GM18870 (cell line): Measurements from ENCODE around the gene ARMS2.

Source experiments
- ATAC-seq: cut with Tn5 transposase; IDR thresholded peaks from one replicate; pipeline ENCODE4 v1.9.1; 2021; ENCODE audit warnings: moderate library complexity; ENCODE audit not compliant: unreplicated experiment

ARMS2 gene

DNA sequence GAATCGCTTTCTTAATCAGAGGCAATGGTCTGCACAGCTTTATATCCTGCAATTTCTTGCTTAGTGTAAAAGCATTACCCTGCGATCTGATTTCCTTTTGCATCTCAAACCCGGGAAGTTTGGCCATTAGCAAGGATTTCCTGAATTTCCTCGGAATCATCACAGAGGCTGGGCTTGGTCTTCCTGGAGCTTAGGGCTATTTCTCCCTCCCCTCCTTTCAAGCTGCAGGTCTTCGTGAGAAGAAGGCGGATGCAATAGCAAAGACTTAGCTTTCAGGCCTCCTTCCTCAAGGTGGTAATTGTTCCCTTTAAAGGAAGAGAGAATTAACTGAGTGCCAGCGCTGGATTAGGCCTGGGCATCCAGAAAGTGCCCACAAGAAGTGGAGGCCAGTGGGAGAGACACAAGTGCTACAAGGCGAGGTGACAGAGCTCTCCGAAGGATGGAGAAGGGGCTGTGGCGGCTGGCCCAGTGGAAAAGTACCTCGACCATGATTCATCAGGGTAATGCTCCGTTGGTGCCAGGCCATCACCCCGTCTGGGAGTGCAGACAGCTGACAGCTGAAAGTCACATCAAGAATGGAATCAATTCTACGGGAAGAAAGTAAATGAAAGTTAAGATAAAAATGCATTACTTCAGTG lies 4.0 kb upstream of the ARMS2 start:
- ATAC-seq, result no peak

DNA sequence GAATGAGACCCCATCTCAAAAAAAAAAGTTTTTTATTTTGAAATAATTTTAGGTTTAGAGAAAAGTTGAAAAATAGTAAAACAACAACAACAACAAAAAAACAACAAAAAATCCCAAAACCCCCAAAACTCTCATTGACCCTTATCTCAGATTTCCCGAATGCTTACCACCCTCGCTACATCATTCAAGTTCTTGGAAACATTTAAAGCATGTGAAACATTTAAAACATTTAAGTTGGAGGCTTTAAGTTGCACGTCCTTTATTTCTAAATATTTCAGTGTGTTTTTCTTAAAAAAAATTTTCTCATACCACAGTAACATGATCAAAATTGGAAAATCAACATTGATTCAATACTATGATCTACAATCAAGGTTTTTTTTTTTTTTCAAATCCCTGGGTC lies 382 bp upstream of the ARMS2 start:
- no peak for ATAC-seq

DNA sequence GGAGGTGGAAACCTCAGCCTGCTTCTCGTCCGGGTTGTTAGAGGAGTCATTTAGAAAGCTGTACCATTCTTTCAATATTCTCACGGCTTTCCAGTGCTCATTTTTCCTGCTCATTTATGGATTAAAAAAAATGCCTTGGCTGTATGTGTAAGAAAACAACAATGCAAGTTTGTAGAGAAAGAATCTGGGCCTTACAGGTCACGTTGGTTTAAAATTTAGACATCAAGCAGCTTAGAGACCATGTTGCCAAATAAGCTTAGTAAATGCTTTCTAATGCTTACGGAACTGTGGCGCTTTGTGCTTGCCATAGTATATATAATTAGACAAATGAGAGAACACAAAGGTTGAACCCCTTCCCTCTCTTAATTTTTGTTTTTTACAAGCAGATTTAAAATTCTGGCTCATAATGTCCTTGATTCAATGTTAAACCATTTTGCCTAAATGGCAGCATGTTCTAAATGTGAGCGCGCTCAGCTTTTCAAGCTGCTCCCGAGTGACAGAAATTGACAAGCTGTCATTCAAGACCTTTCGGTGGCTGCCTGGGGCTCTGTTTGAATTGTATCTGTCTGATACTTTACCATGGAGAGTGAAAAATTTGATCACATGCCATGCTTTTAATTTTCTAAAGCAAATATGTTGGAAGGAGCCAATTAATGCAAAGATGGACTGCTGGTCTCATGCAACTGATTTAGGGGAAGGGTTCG lies 1.1 kb downstream of the ARMS2 start:
- no peak for ATAC-seq

DNA sequence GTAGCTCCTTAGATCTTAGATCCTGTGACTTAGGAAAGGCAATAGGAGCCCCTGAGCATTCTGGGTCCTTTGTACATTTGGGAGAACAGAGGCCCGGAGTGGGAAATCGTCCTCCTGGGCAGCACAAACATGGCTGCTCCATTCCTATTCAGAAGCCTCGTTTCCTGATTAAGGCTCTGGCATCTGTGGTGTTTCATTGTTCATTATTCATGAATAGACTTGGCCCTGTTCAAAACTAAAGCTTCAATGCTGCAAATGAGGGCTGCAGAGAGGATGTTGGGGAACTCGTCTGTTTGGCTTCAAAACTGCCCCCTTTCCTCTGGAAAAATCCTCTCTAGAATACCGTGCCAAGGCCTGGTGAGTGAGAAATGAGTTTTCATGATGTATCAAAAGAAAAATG lies 3.5 kb downstream of the ARMS2 start:
- no peak for ATAC-seq

DNA sequence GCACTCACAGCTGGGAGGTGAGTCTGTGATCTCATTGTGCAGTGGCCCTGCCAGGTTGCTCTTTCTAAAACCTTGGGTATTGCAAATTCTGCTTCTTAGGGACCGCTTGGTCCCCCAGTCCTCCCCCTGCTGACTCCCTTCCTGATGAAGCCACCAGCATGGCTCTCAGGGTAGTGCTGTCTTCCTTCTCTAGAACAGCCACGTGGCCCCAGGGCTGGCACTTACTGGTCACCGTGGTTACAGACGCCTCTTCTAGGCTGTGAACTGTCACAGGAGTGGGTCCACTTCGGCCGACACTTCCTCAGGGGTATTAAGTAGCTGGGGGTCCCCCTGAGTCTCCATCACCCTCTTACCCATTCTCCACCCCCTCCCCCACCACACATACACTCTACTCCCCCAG lies 4.2 kb downstream of the ARMS2 start:
- no peak for ATAC-seq

DNA sequence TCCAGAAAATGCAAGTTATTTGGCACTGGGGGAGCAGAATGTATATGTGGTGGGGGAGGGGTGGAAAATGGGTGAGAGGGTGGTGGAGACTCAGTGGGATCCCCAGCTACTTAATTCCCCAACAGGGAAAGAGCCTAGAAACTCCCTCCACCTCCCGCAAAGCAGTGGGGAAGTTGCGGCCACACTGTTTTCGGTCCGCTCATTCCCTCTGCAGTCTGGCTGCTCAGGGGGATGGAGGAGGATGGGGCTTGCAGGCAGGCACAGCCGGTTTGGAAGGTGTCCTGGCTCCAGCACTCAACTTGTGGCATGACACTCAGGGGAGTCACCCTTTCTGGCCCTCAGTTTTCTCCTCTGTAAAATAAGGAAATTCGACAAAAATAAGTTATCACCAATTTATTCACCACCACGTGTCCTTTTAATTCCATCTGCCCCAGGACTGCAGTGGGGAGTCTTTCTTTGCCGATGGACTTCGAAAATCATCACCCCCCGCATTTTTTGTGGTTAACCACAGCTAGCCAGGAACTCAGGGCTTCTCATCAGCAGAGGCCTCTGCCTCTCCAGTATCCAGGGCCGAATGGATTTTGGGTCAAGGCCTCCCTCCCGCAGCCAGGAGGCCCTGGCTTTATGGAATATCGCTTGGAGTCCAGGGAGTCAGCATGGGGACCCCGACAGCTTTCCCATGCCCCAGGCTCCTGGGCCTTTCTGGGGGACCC lies 5.3 kb downstream of the ARMS2 start:
- ATAC-seq, result no peak

DNA sequence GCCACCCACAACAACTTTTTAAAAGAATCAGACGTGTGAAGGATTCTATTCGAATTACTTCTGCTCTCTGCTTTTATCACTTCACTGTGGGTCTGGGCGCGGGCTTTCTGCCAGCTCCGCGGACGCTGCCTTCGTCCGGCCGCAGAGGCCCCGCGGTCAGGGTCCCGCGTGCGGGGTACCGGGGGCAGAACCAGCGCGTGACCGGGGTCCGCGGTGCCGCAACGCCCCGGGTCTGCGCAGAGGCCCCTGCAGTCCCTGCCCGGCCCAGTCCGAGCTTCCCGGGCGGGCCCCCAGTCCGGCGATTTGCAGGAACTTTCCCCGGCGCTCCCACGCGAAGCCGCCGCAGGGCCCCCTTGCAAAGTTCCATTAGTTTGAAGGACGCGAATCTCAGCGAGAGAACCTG lies 6.4 kb downstream of the ARMS2 start:
- ATAC-seq, result no peak

DNA sequence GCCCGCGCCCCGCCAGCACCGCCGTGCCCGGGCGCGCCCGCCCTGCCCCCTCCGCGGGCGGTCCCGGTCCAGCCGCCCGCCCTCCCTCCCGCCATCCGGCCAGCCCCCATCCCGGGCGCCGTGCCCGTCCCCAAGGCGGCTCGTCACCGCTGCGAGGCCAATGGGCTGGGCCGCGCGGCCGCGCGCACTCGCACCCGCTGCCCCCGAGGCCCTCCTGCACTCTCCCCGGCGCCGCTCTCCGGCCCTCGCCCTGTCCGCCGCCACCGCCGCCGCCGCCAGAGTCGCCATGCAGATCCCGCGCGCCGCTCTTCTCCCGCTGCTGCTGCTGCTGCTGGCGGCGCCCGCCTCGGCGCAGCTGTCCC lies 6.9 kb downstream of the ARMS2 start, which contains the start of gene HTRA1:
TSS of gene HTRA1 (plus strand) at position 187 of the 362 bp plus-strand sequence. CDS start at position 287, 100 bp downstream.
- no peak for ATAC-seq

DNA sequence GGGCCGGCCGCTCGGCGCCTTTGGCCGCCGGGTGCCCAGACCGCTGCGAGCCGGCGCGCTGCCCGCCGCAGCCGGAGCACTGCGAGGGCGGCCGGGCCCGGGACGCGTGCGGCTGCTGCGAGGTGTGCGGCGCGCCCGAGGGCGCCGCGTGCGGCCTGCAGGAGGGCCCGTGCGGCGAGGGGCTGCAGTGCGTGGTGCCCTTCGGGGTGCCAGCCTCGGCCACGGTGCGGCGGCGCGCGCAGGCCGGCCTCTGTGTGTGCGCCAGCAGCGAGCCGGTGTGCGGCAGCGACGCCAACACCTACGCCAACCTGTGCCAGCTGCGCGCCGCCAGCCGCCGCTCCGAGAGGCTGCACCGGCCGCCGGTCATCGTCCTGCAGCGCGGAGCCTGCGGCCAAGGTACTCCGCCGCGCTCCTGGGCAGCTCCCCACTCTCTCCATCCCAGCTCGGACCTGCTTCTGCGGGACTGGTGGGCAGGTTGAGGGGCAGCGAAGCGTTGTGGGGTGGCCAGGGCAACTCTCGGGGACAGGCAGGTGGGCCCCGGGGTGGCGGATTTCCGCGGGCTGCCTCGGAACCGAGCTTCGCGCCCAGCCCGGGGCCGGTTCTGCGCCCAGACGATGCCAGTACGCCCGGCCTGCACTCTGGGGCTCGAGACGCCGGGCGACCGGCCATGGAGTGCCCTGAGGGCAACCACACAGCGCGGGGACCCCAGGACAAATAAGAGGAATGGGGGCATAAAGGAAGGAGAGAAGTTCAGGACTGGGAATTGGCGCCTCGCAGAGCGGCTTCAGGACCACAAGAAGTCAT lies 7.5 kb downstream of the ARMS2 start:
- no peak for ATAC-seq

DNA sequence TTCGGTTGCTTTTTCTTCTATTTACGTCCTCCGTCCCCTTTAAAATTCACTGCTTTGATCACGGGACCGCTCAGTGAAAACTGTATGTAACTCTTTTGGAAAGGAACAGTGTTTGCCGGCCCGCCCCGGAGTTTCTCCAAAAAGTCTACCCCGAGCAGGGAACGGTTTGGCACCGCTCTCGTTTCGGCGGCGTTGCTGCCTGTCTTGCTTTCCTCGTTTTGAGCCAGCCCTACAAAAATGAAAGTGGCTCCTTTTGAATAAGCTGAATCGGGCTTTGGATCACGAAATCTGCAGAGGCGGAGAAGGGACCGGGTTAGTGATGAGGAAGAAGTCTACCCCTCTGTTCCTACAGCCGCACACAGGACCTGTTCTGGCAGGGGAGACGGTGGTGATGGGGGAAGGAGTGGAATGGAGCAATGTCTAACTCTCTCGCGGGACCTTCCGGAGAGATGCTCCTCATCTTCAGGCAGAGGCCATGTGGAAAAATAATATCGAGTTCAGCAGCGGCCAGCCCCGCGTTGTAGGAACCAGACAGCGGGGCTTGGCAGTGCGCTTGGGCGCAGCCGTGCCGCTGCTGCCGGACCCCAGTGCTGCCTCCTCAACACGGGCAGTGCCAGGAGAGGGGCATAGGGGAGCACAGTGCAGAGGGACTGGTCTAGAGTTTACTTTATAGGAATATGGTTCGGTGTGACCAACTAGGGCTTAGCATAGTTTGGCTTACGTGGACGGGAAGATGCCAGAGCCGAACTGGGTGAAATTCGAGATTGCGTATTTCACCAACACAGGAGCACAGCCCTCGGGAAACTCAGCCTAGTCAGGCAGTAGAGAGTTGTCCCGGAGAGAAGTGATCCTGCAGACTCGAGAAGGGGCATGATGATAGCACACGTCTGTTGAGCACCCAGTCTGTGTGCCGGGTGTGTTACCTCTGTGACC lies 8.3 kb downstream of the ARMS2 start:
- no peak for ATAC-seq

DNA sequence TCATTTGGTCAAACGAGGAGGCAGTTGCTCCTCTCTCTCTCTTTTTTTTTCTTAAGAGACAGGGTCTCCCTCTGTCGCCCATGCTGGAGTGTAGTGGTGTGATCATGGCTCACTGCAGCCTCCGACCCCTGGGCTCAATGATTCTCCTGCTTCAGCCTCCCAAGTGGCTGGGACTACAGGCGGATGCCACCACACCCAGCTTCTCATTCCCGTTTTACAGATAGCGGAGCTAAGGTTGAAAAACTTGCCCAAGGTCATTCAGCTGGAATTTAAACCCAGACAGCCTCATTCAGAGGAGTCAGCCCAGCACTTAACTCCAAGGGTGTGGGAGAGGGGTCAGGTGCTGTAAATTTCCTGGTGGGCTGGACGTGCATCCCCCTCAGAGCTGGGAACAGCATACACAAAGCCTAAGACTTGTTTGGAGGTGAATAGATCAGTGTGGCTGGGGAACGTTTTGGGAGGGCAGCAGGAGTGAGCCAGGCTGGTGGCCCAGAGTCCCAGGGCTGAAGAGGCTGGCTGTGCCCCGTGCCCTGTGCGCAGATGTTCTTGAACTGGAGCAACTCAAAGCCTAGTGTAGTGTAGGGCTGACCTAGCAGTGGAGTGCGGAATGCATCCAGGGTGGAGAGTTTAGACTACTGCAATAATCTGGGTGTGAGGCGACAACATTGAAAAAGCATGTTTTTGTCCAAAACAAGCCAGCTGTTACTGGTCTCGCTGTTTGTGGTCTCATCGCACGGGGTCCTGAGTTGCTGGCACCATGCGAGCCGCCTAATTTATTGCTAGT lies 9.2 kb downstream of the ARMS2 start:
- ATAC-seq, result no peak

DNA sequence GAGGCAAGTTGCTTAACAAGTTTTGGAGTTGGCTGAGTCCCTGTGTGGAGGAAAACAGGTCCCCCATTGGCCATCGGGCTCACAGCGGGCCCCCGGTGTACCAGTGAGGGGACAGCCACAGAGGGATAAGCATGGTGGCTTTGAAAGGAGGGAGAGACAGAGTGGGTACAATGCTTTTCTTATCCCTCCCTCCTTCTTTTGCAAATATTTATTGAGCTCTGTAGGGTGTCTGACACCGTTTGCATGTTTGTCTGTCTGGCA lies 9.7 kb downstream of the ARMS2 start:
- no peak for ATAC-seq

DNA sequence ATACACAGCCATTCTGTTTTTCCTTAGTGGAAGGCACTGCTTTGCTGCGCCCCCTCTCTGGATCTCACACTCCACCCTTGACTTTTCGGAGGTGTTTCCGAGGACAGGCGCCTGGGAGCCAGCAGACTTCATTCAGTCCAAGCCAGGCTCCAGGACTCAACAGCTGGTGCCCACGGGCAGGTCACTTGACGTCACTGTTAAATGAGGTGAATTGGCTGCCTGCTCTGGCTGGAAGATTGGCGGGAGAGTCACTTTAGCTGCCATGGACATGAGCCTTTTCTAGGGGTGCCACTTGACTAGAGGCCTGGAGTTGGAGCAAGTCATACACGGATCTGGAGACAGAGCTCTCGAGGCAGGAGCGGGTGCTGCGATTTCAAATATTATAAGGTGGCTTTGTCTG lies 10.1 kb downstream of the ARMS2 start:
- ATAC-seq, result no peak

DNA sequence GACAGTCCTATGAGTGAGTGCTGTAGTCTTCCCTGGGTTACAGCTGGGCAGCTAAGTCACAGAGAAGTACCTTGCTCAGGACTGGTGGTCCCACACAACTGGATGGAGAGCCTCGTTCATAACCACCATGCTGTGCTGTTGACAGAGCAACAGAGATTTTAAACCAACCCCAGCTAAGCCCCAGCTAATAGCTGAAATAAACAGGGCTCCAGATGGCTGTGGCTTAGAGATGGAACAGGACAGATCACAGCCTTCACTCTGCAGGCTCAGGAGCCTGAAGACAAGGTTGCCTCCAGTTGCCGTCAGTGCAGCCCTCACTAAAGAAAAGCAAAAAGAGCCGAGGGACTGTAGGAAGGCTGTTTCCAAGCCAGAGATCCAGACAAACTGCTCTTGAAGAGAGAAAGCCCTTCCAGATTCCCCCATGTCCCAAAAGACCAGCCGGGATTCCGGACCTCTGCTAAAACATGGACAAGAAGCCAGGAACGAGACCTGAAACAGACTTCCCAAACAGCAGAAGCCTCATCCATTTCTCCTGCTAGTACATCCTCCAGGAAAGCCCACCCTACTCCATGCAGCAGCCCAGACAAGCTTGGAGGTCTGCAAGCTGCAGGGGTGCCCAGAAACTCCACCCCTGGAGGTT lies 11.1 kb downstream of the ARMS2 start:
- ATAC-seq, result no peak

DNA sequence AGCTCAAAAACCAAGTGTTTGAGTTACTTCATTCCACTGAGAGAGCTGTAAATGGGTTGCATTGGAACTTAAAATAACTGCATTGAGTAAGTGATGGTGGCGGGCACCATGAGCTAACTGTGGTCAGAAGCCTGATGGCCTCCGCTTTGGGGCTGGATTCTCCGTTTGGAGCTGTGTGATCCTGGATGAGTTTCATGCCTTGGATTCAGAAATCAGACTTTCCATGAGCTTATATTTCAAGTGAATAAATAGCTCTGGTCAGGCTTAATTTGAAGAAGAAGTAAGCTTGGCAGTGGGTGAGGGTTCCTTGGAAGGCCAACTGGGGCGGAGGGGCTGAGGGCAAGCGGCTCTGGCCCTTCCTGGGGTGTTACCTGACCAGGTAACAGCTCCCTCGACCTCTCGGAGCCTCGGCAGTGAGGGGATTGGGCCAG lies 12.5 kb downstream of the ARMS2 start:
- ATAC-seq, result no peak

DNA sequence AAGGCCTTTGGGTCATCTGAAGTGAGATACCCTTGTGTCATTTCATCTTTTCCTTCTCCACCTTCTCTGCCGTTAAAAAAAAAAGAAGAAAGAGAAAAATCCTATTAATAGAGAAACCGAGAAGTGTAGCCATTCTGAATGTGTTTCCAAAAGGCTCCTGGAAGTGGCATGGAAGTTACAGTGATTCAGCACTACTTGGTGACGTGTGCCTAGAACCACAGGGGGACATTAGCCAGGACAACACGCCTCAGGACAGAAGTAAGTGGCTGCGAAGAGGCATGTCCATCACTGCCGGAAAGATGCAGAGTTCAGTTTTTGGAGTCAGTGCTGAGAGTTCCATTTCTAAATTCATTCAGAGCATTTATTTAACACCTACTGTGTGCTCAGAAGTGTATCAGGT lies 13.2 kb downstream of the ARMS2 start:
- ATAC-seq, result no peak

DNA sequence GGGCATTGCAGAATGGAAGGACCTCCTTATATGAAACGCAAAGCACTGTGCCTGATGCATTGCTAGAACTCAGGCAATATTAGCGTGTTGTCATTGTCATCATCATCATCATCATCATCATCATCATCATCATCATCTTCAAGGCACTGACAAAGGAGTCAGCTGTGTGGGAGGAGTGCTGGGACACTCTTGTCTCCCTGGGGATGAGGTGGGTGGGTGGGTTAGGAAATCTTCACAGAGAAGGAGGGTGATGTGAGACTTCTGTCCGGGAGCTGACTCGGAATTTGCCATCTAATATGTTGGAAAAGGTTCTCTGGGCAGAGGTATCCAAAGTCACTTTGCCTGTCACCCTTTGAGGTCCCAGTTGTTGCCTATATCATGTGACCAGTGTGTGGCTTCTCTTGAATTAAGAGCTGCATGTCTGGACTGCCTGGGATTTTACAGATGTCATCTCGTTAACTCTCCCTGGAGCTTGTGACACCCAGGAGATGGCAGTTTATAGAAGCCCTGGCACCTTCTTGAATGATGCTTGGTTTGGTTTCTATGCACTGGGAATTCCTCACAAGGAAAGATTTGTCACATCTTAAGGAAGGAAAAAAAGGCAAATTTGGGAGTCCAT lies 14.0 kb downstream of the ARMS2 start:
- no peak for ATAC-seq

DNA sequence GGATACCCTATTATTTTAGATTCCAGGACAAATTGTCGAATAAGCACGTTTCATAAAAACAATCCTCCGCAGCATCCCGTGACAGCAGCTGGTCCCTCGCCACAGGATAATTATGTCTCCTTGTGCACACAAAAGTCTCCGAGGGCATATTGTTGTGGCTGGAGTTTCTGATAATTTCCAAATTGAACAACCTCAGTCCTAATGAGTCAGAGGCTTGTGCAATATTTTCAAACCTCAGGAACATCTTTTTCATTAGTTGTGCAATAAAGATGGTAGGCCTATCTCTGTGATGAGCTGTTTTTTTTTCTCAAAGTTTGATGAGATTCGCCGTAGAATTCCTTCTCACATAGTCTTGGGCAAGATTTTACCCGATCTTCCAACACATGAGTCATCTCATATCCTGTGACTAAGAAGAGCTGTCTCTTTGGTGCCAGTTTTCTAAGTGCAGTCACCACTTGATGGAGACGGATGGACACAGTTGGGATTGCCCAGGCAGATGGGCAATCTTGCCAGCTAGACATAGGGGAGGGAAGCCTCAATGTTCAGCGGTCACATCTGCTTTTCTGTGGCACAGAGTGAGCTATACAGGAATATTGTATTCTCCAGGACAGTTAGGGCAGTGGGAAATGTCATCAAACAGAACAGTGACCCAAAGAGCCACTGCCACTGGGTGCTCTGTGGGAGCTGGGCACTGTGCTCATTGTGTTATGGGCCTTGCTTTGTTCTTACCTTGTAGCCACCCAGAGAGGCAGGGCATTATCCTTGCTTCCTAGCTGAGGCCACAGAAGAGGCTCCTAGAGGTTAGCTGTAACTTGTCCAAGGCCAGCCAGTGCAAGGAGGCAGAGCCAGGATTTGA lies 14.7 kb downstream of the ARMS2 start:
- ATAC-seq, result no peak
